ENCODE measurements around the gene QRICH1. TPM values are rescaled to one million over a fixed set of nuclear protein-coding genes. Genes with fewer than 3 reads are reported as not detected.

The QRICH1 gene
- total and polyA plus RNA-seq, 10 of the 15 experiments (the other 5 are each of a cell fraction or from before 2014, with no cell fraction given) = 22.2 to 116 (median 81.4) TPM

DNA sequence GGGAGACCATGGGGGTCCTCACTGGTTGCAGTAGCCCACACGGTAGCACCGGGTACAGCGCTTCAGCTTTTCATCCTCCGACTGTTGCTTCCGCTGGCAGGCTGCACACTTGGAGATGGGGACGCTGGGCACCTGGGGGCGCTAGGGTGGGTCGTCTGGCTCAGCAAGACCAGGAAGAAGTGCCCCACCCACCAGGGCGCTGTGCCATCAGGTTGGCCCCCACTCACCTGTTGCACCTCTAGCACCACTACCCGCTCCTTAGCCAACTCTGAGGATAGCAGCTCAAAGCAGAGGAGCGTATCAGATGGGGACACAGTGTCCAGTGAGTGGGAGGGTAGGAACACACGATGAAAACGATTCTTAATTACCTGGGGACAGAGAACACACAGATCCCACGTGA is 18.4 kb upstream of the QRICH1 start:
- Histone ChIP-seq H3K27me3 (replicated peaks in 1 of 2; ENCODE audit: control insufficient read depth in 2 of 2, insufficient read depth in 2 of 2, low read length in 1 of 2) (no peaks in the 10 kb centered on the region), H3K9ac (ENCODE audit: control insufficient read depth, insufficient read depth, low read length) (no peak overlapping the region), H3K36me3 (ENCODE audit: control insufficient read depth in 2 of 2, insufficient read depth in 2 of 2, low read length in 1 of 2) (peaks cover 36 to 55% of the 10 kb centered on the region in 2 experiments), H4K20me1 (ENCODE audit: control insufficient read depth, insufficient read depth) (no peaks in the 10 kb centered on the region; the same call in 1 of the 2 replicates), H3K4me3 (no peak overlapping the region), H3K4me1 (ENCODE audit: control insufficient read depth, insufficient read depth, low read length) (no peaks in the 10 kb centered on the region), H3K27ac (ENCODE audit: control insufficient read depth, insufficient read depth) (no peak overlapping the region), H3K4me2 (ENCODE audit: control insufficient read depth, insufficient read depth) (no peak overlapping the region), H3K9me3 (replicated peaks; ENCODE audit: control insufficient read depth, insufficient read depth, low read length) (no peaks in the 10 kb centered on the region), H2AFZ (ENCODE audit: control insufficient read depth, low read depth, low read length) (no peak overlapping the region), H3K79me2 (ENCODE audit: control insufficient read depth, insufficient read depth, low read length) (no peaks in the 10 kb centered on the region)
- FAIRE-seq (no peak), DNase-seq (ENCODE audit: low read depth, low spot score) (no peak), ATAC-seq (no peak)
- in situ Hi-C loops (cut with MboI) = no loop called here
- POLR2A ChIA-PET = no interaction called here
- TF ChIP-seq ZNF274 (IDR thresholded peaks at IDR 0.05; ENCODE audit: insufficient read depth, insufficient read length) (no peak), GATAD2B (conservative IDR thresholded peaks at IDR 0.05; ENCODE audit: low read depth) (no peak), PML (IDR thresholded peaks at IDR 0.05; ENCODE audit: low read length) (no peak)
- TF ChIP-seq, protein P1, sequence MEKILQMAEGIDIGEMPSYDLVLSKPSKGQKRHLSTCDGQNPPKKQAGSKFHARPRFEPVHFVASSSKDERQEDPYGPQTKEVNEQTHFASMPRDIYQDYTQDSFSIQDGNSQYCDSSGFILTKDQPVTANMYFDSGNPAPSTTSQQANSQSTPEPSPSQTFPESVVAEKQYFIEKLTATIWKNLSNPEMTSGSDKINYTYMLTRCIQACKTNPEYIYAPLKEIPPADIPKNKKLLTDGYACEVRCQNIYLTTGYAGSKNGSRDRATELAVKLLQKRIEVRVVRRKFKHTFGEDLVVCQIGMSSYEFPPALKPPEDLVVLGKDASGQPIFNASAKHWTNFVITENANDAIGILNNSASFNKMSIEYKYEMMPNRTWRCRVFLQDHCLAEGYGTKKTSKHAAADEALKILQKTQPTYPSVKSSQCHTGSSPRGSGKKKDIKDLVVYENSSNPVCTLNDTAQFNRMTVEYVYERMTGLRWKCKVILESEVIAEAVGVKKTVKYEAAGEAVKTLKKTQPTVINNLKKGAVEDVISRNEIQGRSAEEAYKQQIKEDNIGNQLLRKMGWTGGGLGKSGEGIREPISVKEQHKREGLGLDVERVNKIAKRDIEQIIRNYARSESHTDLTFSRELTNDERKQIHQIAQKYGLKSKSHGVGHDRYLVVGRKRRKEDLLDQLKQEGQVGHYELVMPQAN (conservative IDR thresholded peaks at IDR 0.05) = no peak
- TF ChIP-seq, protein P2, sequence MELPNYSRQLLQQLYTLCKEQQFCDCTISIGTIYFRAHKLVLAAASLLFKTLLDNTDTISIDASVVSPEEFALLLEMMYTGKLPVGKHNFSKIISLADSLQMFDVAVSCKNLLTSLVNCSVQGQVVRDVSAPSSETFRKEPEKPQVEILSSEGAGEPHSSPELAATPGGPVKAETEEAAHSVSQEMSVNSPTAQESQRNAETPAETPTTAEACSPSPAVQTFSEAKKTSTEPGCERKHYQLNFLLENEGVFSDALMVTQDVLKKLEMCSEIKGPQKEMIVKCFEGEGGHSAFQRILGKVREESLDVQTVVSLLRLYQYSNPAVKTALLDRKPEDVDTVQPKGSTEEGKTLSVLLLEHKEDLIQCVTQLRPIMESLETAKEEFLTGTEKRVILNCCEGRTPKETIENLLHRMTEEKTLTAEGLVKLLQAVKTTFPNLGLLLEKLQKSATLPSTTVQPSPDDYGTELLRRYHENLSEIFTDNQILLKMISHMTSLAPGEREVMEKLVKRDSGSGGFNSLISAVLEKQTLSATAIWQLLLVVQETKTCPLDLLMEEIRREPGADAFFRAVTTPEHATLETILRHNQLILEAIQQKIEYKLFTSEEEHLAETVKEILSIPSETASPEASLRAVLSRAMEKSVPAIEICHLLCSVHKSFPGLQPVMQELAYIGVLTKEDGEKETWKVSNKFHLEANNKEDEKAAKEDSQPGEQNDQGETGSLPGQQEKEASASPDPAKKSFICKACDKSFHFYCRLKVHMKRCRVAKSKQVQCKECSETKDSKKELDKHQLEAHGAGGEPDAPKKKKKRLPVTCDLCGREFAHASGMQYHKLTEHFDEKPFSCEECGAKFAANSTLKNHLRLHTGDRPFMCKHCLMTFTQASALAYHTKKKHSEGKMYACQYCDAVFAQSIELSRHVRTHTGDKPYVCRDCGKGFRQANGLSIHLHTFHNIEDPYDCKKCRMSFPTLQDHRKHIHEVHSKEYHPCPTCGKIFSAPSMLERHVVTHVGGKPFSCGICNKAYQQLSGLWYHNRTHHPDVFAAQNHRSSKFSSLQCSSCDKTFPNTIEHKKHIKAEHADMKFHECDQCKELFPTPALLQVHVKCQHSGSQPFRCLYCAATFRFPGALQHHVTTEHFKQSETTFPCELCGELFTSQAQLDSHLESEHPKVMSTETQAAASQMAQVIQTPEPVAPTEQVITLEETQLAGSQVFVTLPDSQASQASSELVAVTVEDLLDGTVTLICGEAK (IDR thresholded peaks at IDR 0.05; ENCODE audit: borderline replicate concordance) = no peak
- WGBS (ENCODE audit: insufficient coverage, insufficient replicate concordance, low lambda C conversion rate, missing lambda C conversion rate) = 95% methylated on average over 14 of the region's 14 CpGs
- intact Hi-C loops (cut with micrococcal nuclease; ENCODE audit: unreplicated experiment) = no loop called here
- BruUV-seq (replicated peaks) = no TSS peak
- RAD21 ChIA-PET (ENCODE audit: unreplicated experiment) = no interaction called here
- CTCF ChIA-PET = no interaction called here
- SMC1A ChIA-PET (ENCODE audit: uncharacterized antibody, unreplicated experiment) = no interaction called here
